22Rv1 (cell line): ENCODE results near the gene TAB2.

Source experiments
- ZFX ChIP-seq: fragments of 450-650 bp; IDR thresholded peaks from 2 replicates; pipeline ENCODE4 v1.6.1; 2017; ENCODE audit warnings: antibody characterized with exemption, borderline replicate concordance
- TF ChIP-seq, protein P1 (sequence below): fragments of 450-650 bp; IDR thresholded peaks from 2 replicates; pipeline ENCODE4 v1.5.1; 2017; ENCODE audit warnings: mild to moderate bottlenecking

- TF ChIP-seq, protein P1, sequence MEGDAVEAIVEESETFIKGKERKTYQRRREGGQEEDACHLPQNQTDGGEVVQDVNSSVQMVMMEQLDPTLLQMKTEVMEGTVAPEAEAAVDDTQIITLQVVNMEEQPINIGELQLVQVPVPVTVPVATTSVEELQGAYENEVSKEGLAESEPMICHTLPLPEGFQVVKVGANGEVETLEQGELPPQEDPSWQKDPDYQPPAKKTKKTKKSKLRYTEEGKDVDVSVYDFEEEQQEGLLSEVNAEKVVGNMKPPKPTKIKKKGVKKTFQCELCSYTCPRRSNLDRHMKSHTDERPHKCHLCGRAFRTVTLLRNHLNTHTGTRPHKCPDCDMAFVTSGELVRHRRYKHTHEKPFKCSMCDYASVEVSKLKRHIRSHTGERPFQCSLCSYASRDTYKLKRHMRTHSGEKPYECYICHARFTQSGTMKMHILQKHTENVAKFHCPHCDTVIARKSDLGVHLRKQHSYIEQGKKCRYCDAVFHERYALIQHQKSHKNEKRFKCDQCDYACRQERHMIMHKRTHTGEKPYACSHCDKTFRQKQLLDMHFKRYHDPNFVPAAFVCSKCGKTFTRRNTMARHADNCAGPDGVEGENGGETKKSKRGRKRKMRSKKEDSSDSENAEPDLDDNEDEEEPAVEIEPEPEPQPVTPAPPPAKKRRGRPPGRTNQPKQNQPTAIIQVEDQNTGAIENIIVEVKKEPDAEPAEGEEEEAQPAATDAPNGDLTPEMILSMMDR = peak; percentile 90
- TF ChIP-seq ZFX = no peak
Measured at GRCh38 chr6:149431905-149432775, 114.6 kb downstream of the TAB2 start.
